ENCODE results near the gene LRFN5. TPM values are rescaled to one million over a fixed set of nuclear protein-coding genes. Genes with fewer than 3 reads are reported as not detected.

LRFN5 gene
- total and polyA plus RNA-seq, 7 donors, result 0.06 to 1.3 (median 0.27) TPM

DNA sequence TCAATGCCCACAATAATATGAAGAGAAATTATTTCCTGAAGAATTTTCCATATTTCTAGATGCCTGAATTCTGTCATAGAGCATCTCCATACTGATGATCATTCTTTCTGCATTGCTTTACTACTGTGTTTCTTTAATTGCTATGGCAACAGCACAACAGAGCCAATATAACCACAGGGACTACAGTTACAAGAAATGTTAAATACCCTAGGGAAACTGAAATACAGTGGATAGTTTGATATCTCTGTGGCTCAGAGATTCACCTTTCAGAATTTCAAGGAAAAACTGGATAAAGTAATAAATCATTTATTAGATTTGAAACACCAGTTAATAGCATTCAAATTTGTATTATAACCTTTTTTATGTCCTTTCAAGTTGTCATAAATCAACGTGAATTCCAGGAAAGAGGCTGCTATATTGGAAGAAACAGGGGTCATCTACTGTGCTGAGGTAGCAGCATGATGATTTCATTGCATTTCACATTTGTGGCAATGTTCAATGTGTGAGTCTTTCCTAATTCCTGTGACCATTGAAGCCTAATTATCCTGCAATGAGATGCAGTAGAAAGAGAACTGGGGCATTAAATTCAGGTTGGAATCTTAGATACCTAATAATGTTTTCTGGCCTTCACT, 267.1 kb downstream of the LRFN5 start:
- no peaks in the 10 kb centered on the region for H3K36me3 ChIP-seq (ENCODE audit: insufficient read depth in 1 of 2, low read depth in 1 of 2)
- ATAC-seq (no peak), DNase-seq (no peak)
- H3K4me3 ChIP-seq, result no peak overlapping the region
- no peaks in the 10 kb centered on the region for H3K27me3 ChIP-seq (ENCODE audit: insufficient read depth in 3 of 3, low read length in 2 of 3)
- no peak for TF ChIP-seq CTCF (IDR thresholded peaks at IDR 0.05)
- WGBS, 3 donors, result 20 to 44% (median 26%) methylated on average over 1 of the region's 1 CpG
- H3K4me1 ChIP-seq, result no peaks in the 10 kb centered on the region
- H3K27ac ChIP-seq, result no peak overlapping the region
- intact Hi-C loops (cut with DNase I), result no loop called here
- H3K9me3 ChIP-seq, result no peaks in the 10 kb centered on the region

DNA sequence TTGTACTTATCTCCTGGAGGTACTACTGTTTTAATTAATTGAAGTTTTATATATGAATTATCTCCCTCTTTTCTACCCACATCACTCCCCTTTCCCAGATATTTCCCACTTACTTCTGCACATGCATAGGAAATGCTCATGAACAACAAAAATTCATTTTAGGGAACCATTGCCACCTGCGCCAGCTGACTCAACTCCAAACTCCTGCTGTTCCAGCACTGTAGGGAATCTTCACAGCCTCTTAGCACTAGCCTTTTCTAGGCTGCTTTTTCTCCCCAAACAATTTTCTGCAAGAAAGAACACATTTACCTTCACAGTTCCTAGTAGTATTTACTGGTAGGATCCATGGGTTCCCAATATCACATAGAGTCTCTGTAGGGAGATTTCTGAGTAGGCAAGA, 268.4 kb downstream of the LRFN5 start:
- H3K36me3 ChIP-seq (ENCODE audit: insufficient read depth in 1 of 2, low read depth in 1 of 2), result no peaks in the 10 kb centered on the region
- no peaks in the 10 kb centered on the region for H3K4me1 ChIP-seq
- ATAC-seq (no peak), DNase-seq (no peak)
- no peak overlapping the region for H3K4me3 ChIP-seq
- no peak for TF ChIP-seq CTCF (IDR thresholded peaks at IDR 0.05)
- H3K27ac ChIP-seq, result no peak overlapping the region
- no peaks in the 10 kb centered on the region for H3K9me3 ChIP-seq
- 83 to 95% (median 93%) methylated on average over 1 of the region's 1 CpG for WGBS, 3 donors
- intact Hi-C loops (cut with DNase I), result no loop called here
- H3K27me3 ChIP-seq (ENCODE audit: insufficient read depth in 3 of 3, low read length in 2 of 3), result no peaks in the 10 kb centered on the region

GRCh38 chr14:41878321-41878720, 271.6 kb downstream of the LRFN5 start:
- 84 to 90% (median 90%) methylated on average over 3 of the region's 3 CpGs for WGBS, 3 donors
- Histone ChIP-seq H3K36me3 (ENCODE audit: insufficient read depth in 1 of 2, low read depth in 1 of 2) (no peaks in the 10 kb centered on the region), H3K4me1 (no peaks in the 10 kb centered on the region), H3K4me3 (no peak overlapping the region), H3K27me3 (ENCODE audit: insufficient read depth in 3 of 3, low read length in 2 of 3) (no peaks in the 10 kb centered on the region), H3K27ac (no peak overlapping the region), H3K9me3 (no peaks in the 10 kb centered on the region)
- DNase-seq, result no peak
- ATAC-seq, result no peak
- no peak for TF ChIP-seq CTCF (IDR thresholded peaks at IDR 0.05)
- intact Hi-C loops (cut with DNase I), result no loop called here

GRCh38 chr14:41891624-41892023, 284.9 kb downstream of the LRFN5 start:
- Histone ChIP-seq H3K9me3 (no peaks in the 10 kb centered on the region), H3K4me3 (no peak overlapping the region), H3K27ac (no peak overlapping the region), H3K4me1 (no peaks in the 10 kb centered on the region), H3K27me3 (ENCODE audit: insufficient read depth in 3 of 3, low read length in 2 of 3) (no peaks in the 10 kb centered on the region), H3K36me3 (ENCODE audit: insufficient read depth in 1 of 2, low read depth in 1 of 2) (no peaks in the 10 kb centered on the region)
- no peak for DNase-seq
- no peak for TF ChIP-seq CTCF (IDR thresholded peaks at IDR 0.05)
- ATAC-seq, result no peak
- WGBS, 3 donors, result 65 to 74% (median 65%) methylated on average over 8 of the region's 8 CpGs
- intact Hi-C loops (cut with DNase I), result no loop called here

DNA sequence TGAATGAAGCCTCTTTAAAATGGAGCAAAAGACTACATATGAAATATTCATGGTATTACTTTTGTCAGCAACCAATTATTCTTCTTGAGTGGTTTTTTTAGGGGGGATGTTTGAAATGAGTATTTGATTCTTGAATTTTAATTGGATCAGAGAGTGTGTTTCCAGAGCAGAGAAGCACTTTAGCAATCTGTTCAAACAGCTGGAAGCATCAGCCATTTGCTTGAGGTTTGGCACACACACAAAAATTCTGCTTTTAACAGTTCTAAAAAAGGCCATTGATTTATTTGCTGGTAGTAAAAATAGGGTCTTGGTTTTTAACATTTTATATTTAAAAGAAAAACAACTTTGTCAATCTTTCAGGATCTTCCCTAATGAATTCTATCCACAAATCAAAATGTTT, 292.7 kb downstream of the LRFN5 start:
- H3K36me3 ChIP-seq (ENCODE audit: insufficient read depth in 1 of 2, low read depth in 1 of 2), result no peaks in the 10 kb centered on the region
- DNase-seq (no peak), ATAC-seq (no peak)
- no peaks in the 10 kb centered on the region for H3K27me3 ChIP-seq (ENCODE audit: insufficient read depth in 3 of 3, low read length in 2 of 3)
- no peak for TF ChIP-seq CTCF (IDR thresholded peaks at IDR 0.05)
- no peak overlapping the region for H3K27ac ChIP-seq
- H3K4me1 ChIP-seq, result no peaks in the 10 kb centered on the region
- intact Hi-C loops (cut with DNase I), result no loop called here
- H3K4me3 ChIP-seq, result no peak overlapping the region
- no peaks in the 10 kb centered on the region for H3K9me3 ChIP-seq
